ENCODE results near the gene SLC8A1. TPM values are rescaled to one million over a fixed set of nuclear protein-coding genes. Genes with fewer than 3 reads are reported as not detected.

Gene SLC8A1
- total RNA-seq, 4 donors from 2014 or later: 22.8 to 65.5 (median 42.0) TPM

DNA sequence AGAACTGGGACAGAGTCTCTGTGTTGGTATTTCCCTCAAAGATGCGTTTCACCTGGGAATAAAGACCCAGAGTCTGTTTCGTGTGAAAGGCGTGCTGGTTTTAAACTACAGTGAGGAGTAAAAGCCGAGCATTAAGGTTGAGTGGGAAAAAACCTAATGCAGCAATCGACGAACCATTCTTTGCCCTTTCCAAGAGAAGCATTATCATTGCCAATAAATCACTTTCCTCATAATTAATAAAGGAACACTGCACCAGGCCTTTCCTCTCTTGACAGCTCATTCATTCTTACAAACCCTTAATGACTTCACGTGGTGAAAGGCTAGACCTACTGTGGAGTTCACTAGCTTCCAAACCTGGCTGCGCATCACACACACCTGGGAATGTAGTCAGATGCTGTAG lies 896 bp upstream of the SLC8A1 start:
- H3K4me3 ChIP-seq: peak overlapping the region in 1 of 4 donors; percentile 49
- no peaks in the 10 kb centered on the region for H3K9me3 ChIP-seq
- no peaks in the 10 kb centered on the region for H3K36me3 ChIP-seq
- H3K27me3 ChIP-seq: peaks cover 6% of the 10 kb centered on the region
- in situ Hi-C loops (cut with MboI; ENCODE audit: low pct_ligation_motif_present in 1 of 4, low pct_unique_long_range_greater_than_20kb in 1 of 4, low sequenced_read_pairs in 3 of 4): no loop called here
- 65 to 84% methylated on average over 8 of the region's 8 CpGs for WGBS, 2 donors (ENCODE audit: low coverage in 1 of 2)
- H3K4me1 ChIP-seq: peaks cover 0 to 9% (median 4%) of the 10 kb centered on the region in 4 donors
- TF ChIP-seq, protein P1, sequence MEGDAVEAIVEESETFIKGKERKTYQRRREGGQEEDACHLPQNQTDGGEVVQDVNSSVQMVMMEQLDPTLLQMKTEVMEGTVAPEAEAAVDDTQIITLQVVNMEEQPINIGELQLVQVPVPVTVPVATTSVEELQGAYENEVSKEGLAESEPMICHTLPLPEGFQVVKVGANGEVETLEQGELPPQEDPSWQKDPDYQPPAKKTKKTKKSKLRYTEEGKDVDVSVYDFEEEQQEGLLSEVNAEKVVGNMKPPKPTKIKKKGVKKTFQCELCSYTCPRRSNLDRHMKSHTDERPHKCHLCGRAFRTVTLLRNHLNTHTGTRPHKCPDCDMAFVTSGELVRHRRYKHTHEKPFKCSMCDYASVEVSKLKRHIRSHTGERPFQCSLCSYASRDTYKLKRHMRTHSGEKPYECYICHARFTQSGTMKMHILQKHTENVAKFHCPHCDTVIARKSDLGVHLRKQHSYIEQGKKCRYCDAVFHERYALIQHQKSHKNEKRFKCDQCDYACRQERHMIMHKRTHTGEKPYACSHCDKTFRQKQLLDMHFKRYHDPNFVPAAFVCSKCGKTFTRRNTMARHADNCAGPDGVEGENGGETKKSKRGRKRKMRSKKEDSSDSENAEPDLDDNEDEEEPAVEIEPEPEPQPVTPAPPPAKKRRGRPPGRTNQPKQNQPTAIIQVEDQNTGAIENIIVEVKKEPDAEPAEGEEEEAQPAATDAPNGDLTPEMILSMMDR (IDR thresholded peaks at IDR 0.05): no peak
- TF ChIP-seq POLR2A (IDR thresholded peaks at IDR 0.05) (no peak), EP300 (IDR thresholded peaks at IDR 0.05; ENCODE audit: low read depth) (no peak), POLR2AphosphoS5 (IDR thresholded peaks at IDR 0.05) (no peak)
- DNase-seq: no peak
- peak overlapping the region; percentile 85 to 91 (median 88) for H3K27ac ChIP-seq
- intact Hi-C loops (cut with DNase I; ENCODE audit: low total_unique reads): loop anchor here (5.0 kb wide), 1 partner anchor 170 kb away; no protein-coding TSS in a partner anchor

DNA sequence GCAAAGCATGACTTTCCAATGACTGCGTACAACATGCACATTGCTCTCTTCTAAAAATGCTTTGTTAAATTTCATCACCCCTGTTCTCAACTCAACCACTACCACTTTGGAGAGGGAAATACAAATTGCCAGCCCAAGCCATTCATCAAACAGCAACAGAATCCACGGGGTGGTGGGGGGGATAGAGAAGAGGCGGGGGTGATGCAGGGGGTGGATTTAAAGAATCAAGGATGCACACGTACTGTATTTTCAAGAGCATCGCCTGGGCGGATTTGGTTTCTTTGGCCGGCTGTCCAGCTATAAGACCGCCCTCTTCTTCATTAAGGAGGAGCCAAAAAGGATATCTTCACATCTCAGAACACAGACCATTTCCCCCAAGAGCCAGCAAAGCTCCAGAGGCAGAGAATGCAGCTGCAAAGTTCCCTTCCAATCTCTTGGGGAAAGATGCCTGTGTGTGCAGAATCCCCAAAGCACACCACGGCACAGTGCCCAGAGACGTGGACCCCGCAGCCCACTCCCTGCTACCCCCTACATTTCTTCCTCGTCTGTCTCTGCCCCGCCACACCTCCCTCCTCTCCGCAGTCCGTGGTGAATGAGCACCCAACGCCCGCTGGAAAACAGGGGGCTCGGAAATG lies 977 bp downstream of the SLC8A1 start:
- Histone ChIP-seq H3K9me3 (no peaks in the 10 kb centered on the region), H3K4me3 (peak overlapping the region; percentile 42 to 53 (median 47)), H3K4me1 (peaks cover 0 to 9% (median 4%) of the 10 kb centered on the region in 4 donors), H3K36me3 (no peaks in the 10 kb centered on the region), H3K27me3 (peaks cover 6% of the 10 kb centered on the region), H3K27ac (peak overlapping the region; percentile 85 to 91 (median 88))
- in situ Hi-C loops (cut with MboI; ENCODE audit: low pct_ligation_motif_present in 1 of 4, low pct_unique_long_range_greater_than_20kb in 1 of 4, low sequenced_read_pairs in 3 of 4): no loop called here
- intact Hi-C loops (cut with DNase I; ENCODE audit: low total_unique reads): loop anchor here (5.0 kb wide), 1 partner anchor 169 kb away; no protein-coding TSS in a partner anchor
- WGBS, 2 donors (ENCODE audit: low coverage in 1 of 2): 14 to 50% methylated on average over 1 to 18 of the region's 18 CpGs
- TF ChIP-seq, protein P1 (IDR thresholded peaks at IDR 0.05): no peak
- peak; percentile 35 to 67 (median 55) for TF ChIP-seq POLR2AphosphoS5 (IDR thresholded peaks at IDR 0.05)
- TF ChIP-seq EP300 (IDR thresholded peaks at IDR 0.05; ENCODE audit: low read depth): no peak
- TF ChIP-seq POLR2A (IDR thresholded peaks at IDR 0.05): peak; percentile 22
- DNase-seq: peak; percentile 26

DNA sequence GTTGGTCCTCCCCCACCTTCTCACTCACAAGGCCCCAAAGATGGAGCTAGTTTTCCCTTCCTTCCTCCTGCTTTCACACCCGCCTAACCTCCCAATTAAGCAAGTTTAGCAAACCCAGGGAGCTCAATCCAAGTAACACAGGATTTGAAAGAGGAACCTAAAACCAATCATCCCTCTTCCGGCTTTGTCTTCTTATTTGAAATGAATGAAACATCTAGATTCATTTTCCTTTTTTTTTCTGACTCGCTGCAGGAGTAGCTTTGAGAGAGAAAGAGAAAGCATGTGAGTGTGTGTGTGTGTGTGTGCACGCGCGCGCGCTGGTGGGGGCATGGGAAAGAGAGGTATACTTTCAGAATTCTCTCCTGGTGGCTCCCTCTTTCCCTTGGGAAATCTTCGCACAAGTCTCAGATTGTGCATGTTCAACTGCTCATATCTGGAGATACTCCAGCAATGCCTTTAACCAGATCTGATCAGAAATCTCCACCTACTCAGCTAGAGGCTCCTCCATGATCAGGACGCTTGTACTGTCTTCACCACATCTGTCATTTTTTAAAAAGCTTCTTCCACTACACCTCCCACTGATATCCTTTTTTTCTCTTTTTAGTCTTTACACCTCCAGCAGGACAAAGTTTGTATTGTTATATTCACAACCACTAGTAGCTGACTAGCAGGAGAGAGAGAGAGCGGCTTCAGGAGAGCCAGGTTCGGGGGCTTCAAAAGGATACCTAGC lies 1.7 kb downstream of the SLC8A1 start:
- Histone ChIP-seq H3K27ac (peak overlapping the region; percentile 85 to 91 (median 88)), H3K4me1 (peaks cover 0 to 9% (median 4%) of the 10 kb centered on the region in 4 donors), H3K36me3 (no peaks in the 10 kb centered on the region), H3K4me3 (peak overlapping the region; percentile 27 to 49 (median 44)), H3K27me3 (peaks cover 6% of the 10 kb centered on the region), H3K9me3 (no peaks in the 10 kb centered on the region)
- DNase-seq: no peak
- 33 to 35% methylated on average over 11 to 12 of the region's 12 CpGs for WGBS, 2 donors (ENCODE audit: low coverage in 1 of 2)
- no peak for TF ChIP-seq EP300 (IDR thresholded peaks at IDR 0.05; ENCODE audit: low read depth)
- no peak for TF ChIP-seq POLR2AphosphoS5 (IDR thresholded peaks at IDR 0.05)
- no peak for TF ChIP-seq POLR2A (IDR thresholded peaks at IDR 0.05)
- TF ChIP-seq, protein P1 (IDR thresholded peaks at IDR 0.05): no peak
- intact Hi-C loops (cut with DNase I; ENCODE audit: low total_unique reads): loop anchor here (5.0 kb wide), 1 partner anchor 168 kb away; no protein-coding TSS in a partner anchor
- in situ Hi-C loops (cut with MboI; ENCODE audit: low pct_ligation_motif_present in 1 of 4, low pct_unique_long_range_greater_than_20kb in 1 of 4, low sequenced_read_pairs in 3 of 4): no loop called here

DNA sequence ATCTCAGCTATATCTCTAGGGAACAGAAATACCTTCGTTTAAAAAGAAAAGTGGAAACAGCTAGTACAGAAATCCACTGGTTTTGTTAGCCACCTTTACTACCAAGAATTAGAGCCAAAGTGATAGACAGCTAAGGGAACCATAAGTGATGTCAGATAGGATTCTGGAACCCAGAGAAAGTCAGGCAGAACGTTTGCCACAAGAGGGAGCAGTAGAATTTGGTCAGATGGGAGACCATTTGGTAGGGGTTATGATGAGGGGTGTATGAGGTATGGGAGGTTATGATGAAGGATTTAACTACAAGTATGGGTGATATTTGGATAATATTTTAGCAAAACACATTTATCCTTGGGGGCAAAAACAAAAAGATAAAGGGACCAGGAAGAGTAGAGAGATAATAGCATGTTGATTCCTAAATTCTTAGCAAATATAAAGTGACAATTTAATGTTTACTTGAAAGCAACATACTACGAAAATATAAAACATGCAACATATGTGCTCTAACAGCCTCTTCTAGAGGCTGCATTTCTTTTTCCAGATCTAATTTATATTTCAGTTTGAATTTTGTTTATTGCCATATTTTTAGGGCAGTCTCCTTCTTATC lies 3.3 kb downstream of the SLC8A1 start:
- Histone ChIP-seq H3K36me3 (no peaks in the 10 kb centered on the region), H3K27ac (peak overlapping the region in 2 of 4 donors; percentile 90 to 91), H3K4me3 (no peak overlapping the region), H3K4me1 (peaks cover 0 to 9% (median 4%) of the 10 kb centered on the region in 4 donors), H3K9me3 (no peaks in the 10 kb centered on the region), H3K27me3 (peaks cover 6% of the 10 kb centered on the region)
- in situ Hi-C loops (cut with MboI; ENCODE audit: low pct_ligation_motif_present in 1 of 4, low pct_unique_long_range_greater_than_20kb in 1 of 4, low sequenced_read_pairs in 3 of 4) (no loop called here), intact Hi-C loops (cut with DNase I; ENCODE audit: low total_unique reads) (no loop called here)
- 34 to 44% methylated on average over 3 of the region's 3 CpGs for WGBS, 2 donors (ENCODE audit: low coverage in 1 of 2)
- TF ChIP-seq POLR2A (IDR thresholded peaks at IDR 0.05): no peak
- TF ChIP-seq, protein P1 (IDR thresholded peaks at IDR 0.05): peak in 3 of 5 experiments; percentile 20 to 29 (median 21)
- DNase-seq: no peak
